ENCODE data around the gene SPNS3. TPM values are rescaled to one million over a fixed set of nuclear protein-coding genes. Genes with fewer than 3 reads are reported as not detected.
A peak's percentile ranks its signal among the peaks of the same experiment; 100 is the strongest.

Gene SPNS3
- total RNA-seq, 2 experiments from 2014 or later, result 17.6 to 39.1 TPM

DNA sequence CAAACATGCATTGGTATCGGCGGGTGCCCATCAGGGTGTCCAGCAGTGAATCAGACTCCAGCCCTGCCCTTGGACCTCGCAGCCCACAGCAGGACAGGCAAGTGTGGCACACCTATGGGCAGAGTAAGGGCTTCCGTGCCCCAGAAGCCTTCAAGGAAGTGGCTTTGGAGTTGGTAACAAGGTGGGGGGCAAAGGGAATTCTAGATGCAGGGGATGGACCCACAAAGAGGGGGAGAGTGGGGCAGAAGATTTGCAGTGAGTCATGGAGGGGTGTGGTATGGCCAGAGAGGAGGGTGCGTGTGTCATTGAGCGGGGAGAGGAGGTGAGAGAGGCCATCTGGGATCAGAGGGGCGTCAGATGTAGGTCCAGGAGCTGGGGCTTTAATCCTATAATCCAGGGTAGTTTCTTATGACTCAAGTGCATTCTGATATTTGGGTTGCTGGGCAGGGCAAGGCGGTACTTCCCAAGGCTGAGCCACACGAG lies 56.4 kb downstream of the SPNS3 start:
- H3K27ac Mint-ChIP-seq, result no peak overlapping the region
- ATAC-seq, result no peak
- DNase-seq, result no peak
- no peaks in the 10 kb centered on the region for H3K9me3 Mint-ChIP-seq (ENCODE audit: low read depth)
- CTCF ChIA-PET, result interaction anchor here (1.0 to 1.3 kb wide), 3 partner anchors 9 to 56 kb away, joined by 3 read pairs; partner anchors contain the start of gene SPNS3
- peaks cover 31% of the 10 kb centered on the region for H3K4me1 Mint-ChIP-seq
- no peak overlapping the region for H3K4me3 Mint-ChIP-seq
- H3K27me3 Mint-ChIP-seq, result no peaks in the 10 kb centered on the region
- H3K36me3 Mint-ChIP-seq, result peaks cover 2% of the 10 kb centered on the region

DNA sequence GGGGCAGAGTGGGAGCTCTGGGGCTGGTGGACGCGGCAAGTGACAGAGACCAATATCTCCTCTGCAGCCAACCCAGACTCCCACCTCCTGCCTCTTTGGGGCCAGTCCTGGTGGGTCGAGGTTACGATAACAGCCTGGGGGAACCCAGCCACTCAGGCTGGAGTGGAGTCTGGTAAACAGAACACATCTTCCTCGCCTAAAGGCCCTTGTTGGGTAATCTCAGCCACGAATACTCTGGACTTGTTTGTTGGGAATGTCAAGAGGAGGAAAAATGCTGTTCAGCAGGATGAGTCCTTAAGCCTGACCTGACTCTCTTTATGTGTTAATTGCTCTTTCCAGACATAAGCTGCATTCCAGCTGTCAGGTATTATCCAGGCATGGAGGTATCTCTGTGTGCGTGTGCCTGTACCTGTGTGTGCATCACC lies 56.9 kb downstream of the SPNS3 start:
- Mint-ChIP-seq H3K4me3 (no peak overlapping the region), H3K27ac (no peak overlapping the region), H3K36me3 (peaks cover 2% of the 10 kb centered on the region), H3K9me3 (ENCODE audit: low read depth) (no peaks in the 10 kb centered on the region), H3K27me3 (no peaks in the 10 kb centered on the region), H3K4me1 (peaks cover 27% of the 10 kb centered on the region)
- CTCF ChIA-PET, result interaction anchor here (1.1 to 1.3 kb wide), 2 partner anchors 9 to 57 kb away, joined by 3 read pairs; partner anchors contain the start of gene SPNS3
- DNase-seq (no peak), ATAC-seq (no peak)

DNA sequence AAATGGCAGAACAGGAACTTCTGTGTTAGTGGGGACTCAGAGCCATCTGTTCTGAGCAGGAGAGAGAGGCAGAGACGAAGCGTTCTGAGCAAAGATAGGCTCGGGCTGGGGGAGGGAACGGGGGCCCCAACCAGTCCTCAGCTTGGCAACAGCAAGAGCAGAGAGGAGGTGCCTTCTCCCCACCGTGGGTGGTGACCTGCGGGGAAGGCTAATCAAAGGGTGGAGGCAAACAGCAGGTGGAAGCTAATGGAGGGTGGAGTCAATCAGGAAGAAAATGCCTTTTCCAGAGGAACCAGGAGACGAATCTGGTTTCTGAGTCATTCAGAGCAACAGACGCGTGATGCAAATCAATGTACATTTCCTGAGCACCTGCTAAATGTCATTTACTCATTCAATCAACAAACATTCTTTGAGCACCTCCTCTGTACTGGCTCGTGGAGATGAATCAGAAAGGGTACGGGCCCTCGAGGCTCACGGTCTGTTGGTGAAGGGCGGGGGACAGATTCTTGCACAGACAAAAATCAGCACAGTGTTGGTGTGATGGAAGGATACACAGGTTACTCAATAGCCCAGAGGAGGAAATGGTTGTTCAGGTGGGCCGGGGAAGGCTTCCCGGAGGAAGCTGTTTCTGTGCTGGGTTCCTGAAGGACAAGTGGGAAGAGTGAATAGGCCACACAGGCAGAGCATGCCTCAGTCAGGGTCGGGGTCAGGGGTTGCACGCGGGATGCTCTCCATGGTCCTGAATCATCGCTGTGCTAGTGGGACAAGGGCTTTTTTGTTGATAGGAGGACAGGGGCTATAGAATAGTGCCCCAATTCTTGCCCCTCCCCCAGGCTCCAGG lies 59.2 kb downstream of the SPNS3 start:
- DNase-seq, result peak; percentile 53
- no peak overlapping the region for H3K27ac Mint-ChIP-seq
- CTCF ChIA-PET, result no interaction called here

DNA sequence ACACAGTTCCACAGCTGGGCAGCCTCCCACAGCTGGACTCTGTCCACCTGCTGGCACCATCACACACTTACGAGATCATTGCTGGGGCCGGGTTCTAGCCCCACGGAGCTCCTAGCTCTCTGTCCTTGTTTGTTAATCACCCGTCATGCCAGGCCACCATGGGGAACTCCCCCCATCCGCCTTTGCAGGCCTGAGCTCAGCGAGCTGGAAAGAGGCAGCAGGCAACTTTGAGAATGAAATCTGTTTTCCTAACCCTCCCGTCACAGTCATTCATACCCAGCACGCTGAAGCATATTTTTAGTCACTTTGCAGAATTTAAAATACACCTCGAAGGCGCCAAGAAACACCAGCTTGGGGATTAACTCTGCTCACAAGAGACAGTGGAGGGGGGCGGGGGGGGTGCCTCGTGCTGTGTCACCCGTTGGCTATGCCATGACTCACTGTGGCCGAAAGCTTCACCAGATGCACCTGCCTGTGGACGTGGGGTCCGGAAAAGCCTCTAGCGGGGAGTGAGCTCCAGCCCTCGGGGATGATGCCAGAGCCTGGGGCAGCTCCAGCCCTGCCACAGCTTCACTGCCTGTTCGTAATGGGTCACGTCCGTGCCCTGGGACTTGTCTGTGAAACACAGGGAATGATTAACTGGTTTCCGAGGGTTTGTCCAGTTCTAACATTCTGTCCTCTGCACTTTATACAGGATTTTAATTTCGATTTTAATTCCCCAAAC lies 63.5 kb downstream of the SPNS3 start:
- Mint-ChIP-seq H3K27ac (no peak overlapping the region), H3K4me1 (peaks cover 30% of the 10 kb centered on the region), H3K27me3 (peaks cover 39% of the 10 kb centered on the region), H3K36me3 (no peaks in the 10 kb centered on the region), H3K4me3 (no peak overlapping the region), H3K9me3 (ENCODE audit: low read depth) (no peaks in the 10 kb centered on the region)
- CTCF ChIA-PET, result interaction anchor here (0.8 to 3.3 kb wide), 3 partner anchors 11 to 76 kb away, joined by 3 to 12 read pairs (median 3); no protein-coding TSS in a partner anchor
- DNase-seq (no peak), ATAC-seq (no peak)

More for the DNA sequence above, 59.2 kb downstream of the SPNS3 start:
- ATAC-seq, result no peak
- Mint-ChIP-seq H3K4me3 (no peak overlapping the region), H3K9me3 (ENCODE audit: low read depth) (no peaks in the 10 kb centered on the region), H3K36me3 (no peaks in the 10 kb centered on the region), H3K27me3 (peaks cover 11% of the 10 kb centered on the region), H3K4me1 (peaks cover 12% of the 10 kb centered on the region)

DNA sequence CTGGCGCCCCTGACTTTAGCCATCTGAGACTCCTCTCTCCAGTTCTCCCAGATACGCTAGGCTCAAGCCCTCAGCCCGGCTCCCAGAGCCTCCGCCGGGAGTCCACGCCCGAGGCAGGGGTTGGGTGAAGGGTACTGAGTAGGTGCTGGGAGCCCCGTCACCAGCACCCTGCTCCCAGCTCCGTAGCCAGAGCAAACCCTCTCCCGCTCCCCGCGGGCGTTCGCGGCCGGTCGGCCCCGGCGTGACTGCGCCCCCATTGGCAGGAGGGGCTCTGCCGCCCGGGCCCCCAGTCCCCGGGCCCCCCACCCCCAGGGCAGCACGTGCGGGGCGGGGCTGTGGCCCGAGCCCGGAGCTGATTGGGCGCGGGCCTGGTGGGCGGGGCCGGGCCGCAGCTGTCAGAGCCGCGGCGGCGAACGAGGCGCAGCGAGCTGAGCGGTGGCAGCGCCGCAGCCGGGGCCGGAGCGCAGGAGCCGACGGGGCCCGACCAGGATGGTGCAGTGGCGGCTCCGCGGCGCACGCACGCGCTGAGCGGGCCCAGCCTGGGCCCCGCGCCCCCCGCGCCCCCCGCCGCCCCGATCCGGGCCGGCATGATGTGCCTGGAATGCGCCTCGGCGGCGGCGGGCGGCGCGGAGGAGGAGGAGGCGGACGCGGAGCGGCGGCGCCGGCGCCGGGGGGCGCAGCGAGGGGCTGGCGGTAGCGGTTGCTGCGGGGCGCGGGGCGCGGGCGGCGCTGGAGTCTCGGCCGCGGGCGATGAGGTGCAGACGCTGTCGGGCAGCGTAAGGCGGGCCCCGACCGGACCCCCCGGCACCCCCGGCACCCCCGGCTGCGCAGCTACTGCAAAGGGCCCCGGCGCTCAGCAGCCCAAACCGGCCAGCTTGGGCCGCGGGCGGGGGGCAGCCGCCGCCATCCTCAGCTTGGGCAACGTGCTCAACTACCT lies 65.0 kb downstream of the SPNS3 start, which contains the start of gene SPNS2:
Gene SPNS2, plus strand, starts transcription at position 421 of the 937 bp plus-strand sequence. Its CDS starts 167 bp downstream, at position 588.
- peak; percentile 65 for DNase-seq
- ATAC-seq, result peak; percentile 86
- Mint-ChIP-seq H3K4me3 (peak within 1 kb of the TSS; percentile 63), H3K27ac (no peak within 1 kb of the TSS), H3K9me3 (ENCODE audit: low read depth) (no peaks in the 10 kb centered on the region), H3K4me1 (peaks cover 27% of the 10 kb centered on the region), H3K27me3 (peaks cover 47% of the 10 kb centered on the region), H3K36me3 (no peaks in the 10 kb centered on the region)
- CTCF ChIA-PET, result interaction anchor here (0.5 to 3.9 kb wide), 10 partner anchors 8 to 80 kb away, joined by 3 to 22 read pairs (median 3); no protein-coding TSS in a partner anchor

DNA sequence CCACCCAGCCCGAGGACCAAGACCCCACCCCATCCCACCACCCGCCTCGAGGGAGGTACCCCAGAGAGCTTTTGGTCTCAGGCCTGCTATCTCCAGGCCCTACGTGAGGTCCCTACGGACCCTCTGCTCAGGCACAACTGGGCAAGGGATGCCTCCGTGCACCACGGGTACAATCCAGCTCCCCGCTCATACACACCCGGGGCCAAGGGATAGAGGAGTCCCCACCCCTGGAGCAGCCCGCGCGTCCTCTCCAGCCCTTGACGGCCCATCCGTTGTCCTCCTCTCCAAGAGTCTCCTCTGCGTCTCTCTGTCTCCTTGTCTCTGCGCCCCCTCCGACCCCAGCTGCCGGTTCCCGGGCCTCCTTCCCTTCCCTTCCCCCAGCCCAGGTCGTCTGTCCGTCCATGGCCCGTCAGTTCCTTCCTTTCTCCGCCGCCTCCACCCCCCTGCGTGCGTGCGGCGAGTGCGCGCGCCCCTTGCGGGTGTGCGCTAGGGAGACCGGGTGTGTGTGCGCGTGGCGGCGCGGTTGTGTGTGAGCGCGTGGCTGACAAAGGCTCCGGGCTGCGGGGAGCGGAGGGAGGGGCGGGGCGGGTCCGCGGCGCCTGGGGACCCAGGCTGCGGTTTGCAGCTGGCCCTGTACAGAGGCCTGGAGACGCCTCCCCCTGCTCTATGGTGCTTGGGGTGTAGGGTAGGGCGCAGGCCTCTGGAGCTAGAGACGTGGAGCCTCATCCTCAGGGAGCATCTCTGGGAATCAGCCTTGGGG lies 65.9 kb downstream of the SPNS3 start:
- peak; percentile 48 for DNase-seq
- CTCF ChIA-PET, result interaction anchor here (0.5 to 3.9 kb wide), 11 partner anchors 8 to 81 kb away, joined by 3 to 22 read pairs (median 3); no protein-coding TSS in a partner anchor
- Mint-ChIP-seq H3K27me3 (peaks cover 47% of the 10 kb centered on the region), H3K4me1 (peaks cover 34% of the 10 kb centered on the region), H3K27ac (no peak overlapping the region), H3K9me3 (ENCODE audit: low read depth) (no peaks in the 10 kb centered on the region), H3K36me3 (no peaks in the 10 kb centered on the region), H3K4me3 (peak overlapping the region; percentile 63)
- ATAC-seq, result peak; percentile 26

DNA sequence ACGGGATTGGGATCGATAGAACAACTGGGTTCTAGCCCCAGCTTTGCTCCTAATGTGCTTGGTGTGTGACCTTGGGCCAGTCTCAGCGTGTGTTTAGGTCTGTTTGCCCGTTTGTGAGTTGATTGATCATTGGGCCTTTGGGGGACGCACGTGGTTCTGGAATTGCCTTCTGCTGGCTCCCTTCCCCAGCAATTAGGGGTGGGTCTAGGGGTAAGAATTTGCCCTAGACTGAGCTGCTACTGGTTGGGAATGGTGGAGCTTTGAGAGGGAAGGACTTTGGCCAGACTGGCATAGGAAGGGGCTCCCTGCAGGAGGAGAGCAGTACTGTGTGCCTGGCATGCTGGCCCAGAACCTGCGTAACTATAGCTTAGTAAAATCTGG lies 66.4 kb downstream of the SPNS3 start:
- no peak overlapping the region for H3K27ac Mint-ChIP-seq
- H3K27me3 Mint-ChIP-seq, result peaks cover 47% of the 10 kb centered on the region
- peaks cover 39% of the 10 kb centered on the region for H3K4me1 Mint-ChIP-seq
- no peaks in the 10 kb centered on the region for H3K9me3 Mint-ChIP-seq (ENCODE audit: low read depth)
- CTCF ChIA-PET, result interaction anchor here (0.7 to 3.9 kb wide), 5 partner anchors 9 to 81 kb away, joined by 3 to 22 read pairs (median 3); no protein-coding TSS in a partner anchor
- peak overlapping the region; percentile 63 for H3K4me3 Mint-ChIP-seq
- no peak for DNase-seq
- ATAC-seq, result no peak
- H3K36me3 Mint-ChIP-seq, result no peaks in the 10 kb centered on the region

DNA sequence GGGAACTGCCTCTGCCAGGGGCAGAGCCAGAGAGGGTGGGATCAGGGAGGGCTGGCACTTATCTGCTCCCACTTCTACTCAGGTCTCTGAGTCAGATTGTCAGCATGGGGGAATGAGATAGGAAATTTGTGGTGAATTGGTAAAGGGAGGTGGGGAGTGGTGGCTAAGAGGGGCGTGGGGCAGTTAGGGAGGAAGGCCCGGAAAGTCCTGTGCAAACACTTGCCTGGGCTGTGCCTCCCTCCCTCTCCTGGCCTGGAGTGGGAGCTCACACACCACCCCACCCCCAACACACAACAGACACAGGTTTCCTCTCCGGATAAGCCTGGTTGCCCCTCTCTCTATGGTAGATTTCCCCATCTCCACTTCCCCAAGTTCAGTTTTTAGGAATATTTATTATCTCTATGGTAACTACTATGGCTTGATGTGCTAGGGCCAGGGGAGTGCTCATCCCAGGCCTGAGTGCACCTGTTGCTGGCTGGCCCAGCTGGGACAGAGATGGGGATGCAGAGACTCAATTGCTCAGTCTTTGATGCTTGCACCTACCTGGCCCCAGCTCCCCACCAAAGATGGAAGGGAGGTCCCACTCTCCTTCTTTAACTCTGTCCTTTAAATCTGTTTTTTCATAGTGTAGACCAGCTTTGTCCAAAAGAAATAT lies 67.7 kb downstream of the SPNS3 start:
- Mint-ChIP-seq H3K27me3 (peaks cover 47% of the 10 kb centered on the region), H3K27ac (no peak overlapping the region), H3K4me1 (peaks cover 48% of the 10 kb centered on the region), H3K36me3 (no peaks in the 10 kb centered on the region), H3K4me3 (no peak overlapping the region), H3K9me3 (ENCODE audit: low read depth) (no peaks in the 10 kb centered on the region)
- CTCF ChIA-PET, result interaction anchor here (0.9 to 3.9 kb wide), 2 partner anchors 16 to 80 kb away, joined by 3 to 22 read pairs; no protein-coding TSS in a partner anchor
- ATAC-seq, result no peak
- no peak for DNase-seq

DNA sequence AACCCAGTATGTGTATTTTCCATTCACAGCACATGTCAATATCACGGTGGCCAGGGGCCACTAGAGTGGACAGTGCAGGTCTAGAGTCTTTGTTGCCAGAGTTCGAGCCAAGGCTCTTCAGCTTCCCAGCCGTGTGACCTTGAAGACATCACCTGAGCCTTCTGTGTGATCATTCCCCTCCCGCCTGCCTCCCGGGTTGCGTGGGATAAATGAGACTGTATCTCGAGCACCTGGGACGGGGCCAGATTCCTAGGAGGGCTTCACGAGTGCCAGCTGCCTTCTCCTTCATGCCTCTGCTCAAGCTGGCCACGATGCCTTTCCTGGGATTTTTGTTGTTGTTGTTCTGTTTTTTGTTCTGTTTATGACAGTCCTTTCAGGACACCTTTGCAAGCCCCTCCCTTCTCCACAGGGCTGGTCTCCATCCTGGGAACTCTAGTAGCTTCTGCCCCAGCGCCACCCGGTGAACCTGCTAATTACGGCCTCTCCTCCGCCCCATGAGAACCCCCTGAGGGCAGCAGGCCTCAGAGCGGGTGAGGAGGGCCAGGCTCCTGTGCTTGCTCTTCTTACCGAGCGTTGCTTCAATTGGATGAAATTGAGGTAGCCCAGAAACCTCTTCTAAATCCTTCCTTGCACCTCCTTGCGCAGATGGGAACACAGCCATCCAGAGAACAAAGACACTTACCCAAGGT lies 68.9 kb downstream of the SPNS3 start:
- ATAC-seq, result no peak
- Mint-ChIP-seq H3K9me3 (ENCODE audit: low read depth) (no peaks in the 10 kb centered on the region), H3K4me1 (peaks cover 52% of the 10 kb centered on the region), H3K36me3 (no peaks in the 10 kb centered on the region), H3K27ac (no peak overlapping the region), H3K27me3 (peaks cover 38% of the 10 kb centered on the region), H3K4me3 (no peak overlapping the region)
- CTCF ChIA-PET, result interaction anchor here (0.6 to 1.1 kb wide), 2 partner anchors 22 to 82 kb away, joined by 3 read pairs; no protein-coding TSS in a partner anchor
- no peak for DNase-seq

DNA sequence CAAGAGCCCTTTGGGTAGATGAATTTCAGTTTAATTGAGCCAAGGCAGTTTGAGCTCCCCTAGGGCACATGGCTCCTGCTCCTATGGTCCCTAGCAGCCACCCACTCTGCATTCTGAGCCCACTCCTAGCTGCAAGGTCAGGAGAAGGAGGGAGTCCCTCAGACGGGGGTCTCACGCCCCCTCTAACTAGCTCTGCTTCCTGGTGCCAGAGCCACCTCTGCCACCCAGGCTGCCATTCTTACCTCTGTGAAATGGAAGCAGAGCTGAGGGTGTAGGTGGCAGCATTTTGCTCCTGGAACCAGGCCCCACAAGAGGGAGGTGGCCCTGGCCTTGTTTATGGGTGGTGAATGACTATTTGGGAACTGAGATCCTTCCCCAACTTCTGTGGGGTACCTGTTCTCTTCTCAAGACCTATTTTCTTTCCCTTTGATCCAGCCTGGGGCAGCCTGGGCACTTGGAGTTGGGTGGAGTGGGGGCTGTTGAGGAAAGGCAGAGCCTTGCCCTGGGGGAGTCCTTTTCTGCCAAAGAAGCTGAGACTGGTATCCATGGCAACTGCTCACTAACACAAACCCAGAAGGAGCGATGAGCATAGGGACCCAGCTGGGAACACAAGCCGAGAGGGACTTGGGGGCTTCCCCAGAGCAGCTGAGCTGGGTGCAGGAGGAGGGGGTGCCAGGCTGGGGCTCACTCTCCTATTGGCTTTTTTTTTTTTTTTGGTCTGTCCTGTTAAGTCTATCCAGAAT lies 69.7 kb downstream of the SPNS3 start:
- CTCF ChIA-PET, result interaction anchor here (1.1 to 2.1 kb wide), 2 partner anchors 23 to 83 kb away, joined by 3 to 9 read pairs; no protein-coding TSS in a partner anchor
- Mint-ChIP-seq H3K4me1 (peaks cover 56% of the 10 kb centered on the region), H3K4me3 (no peak overlapping the region), H3K27me3 (peaks cover 32% of the 10 kb centered on the region), H3K27ac (peak overlapping the region; percentile 62), H3K9me3 (ENCODE audit: low read depth) (no peaks in the 10 kb centered on the region), H3K36me3 (no peaks in the 10 kb centered on the region)
- no peak for ATAC-seq
- no peak for DNase-seq

Measured in activated CD8-positive, alpha-beta memory T cell treated with anti-CD3 and anti-CD28 coated beads, Interleukin-2, amount 10 ng/mL, durations not matched to agents 7 days and 5 days (primary cell).